Mucosa of descending colon (tissue), 3 donors: ENCODE data around the gene TOX3. TPM values are rescaled to one million over a fixed set of nuclear protein-coding genes. Genes with fewer than 3 reads are reported as not detected.

Source experiments
- ATAC-seq: fragments of 200-7000 bp; cut with Tn5 transposase; one replicate; pipeline ENCODE4 v1.9.1; 2020; ENCODE audit warnings: mild to moderate bottlenecking, moderate library complexity
- DNase-seq, 3 donors: peaks; one replicate each; pipeline ENCODE4 v3.0.0-alpha.2; 2020
- H3K36me3 ChIP-seq: fragments of 200-600 bp; one replicate; pipeline ENCODE4 v1.8.0; 2021; ENCODE audit warnings: low read depth, mild to moderate bottlenecking
- H3K4me1 ChIP-seq: fragments of 200-600 bp; one replicate; pipeline ENCODE4 v1.8.0; 2021; ENCODE audit warnings: low read depth, mild to moderate bottlenecking
- H3K4me3 ChIP-seq: fragments of 200-600 bp; one replicate; pipeline ENCODE4 v1.8.0; 2021; ENCODE audit warnings: mild to moderate bottlenecking
- H3K9me3 ChIP-seq: fragments of 200-600 bp; one replicate; pipeline ENCODE4 v1.8.0; 2021; ENCODE audit warnings: mild to moderate bottlenecking
- CTCF ChIP-seq: fragments of 200-600 bp; IDR thresholded peaks from one replicate; pipeline ENCODE4 v1.8.0; 2022; ENCODE audit warnings: antibody characterized with exemption, mild to moderate bottlenecking
- intact Hi-C, 2 donors: fragments of 100-400 bp; cut with DNase I in 1 of 2; cut with micrococcal nuclease in 1 of 2; formaldehyde crosslinking; loops; one replicate each; pipeline versions ENCODE4 v1.11.0 to v1.11.1; 2022; cut with DNase I, micrococcal nuclease
- total RNA-seq, 3 donors: library from RNA; stranded (reverse); fragmentation: NEBNext Ultra II Directional in 2 of 3; extraction: Animal tissue kit (Norgen Biotek cat#: 25700) in 2 of 3; gene quantifications; one replicate each; pipeline versions ENCODE4 v1.2.1 to v1.2.4, GENCODE V29; 2021 to 2023
- donor health status: DM: no; HTN: no; CAD: no; lungs with moderate emphysema.
- donor health status: DM: no; HTN: no; CAD: no.
- donor health status: DM: no; HTN: yes; CAD: no.

The TOX3 gene
- total RNA-seq, 3 donors from 2014 or later = 16.0 to 47.6 (median 42.3) TPM

DNA sequence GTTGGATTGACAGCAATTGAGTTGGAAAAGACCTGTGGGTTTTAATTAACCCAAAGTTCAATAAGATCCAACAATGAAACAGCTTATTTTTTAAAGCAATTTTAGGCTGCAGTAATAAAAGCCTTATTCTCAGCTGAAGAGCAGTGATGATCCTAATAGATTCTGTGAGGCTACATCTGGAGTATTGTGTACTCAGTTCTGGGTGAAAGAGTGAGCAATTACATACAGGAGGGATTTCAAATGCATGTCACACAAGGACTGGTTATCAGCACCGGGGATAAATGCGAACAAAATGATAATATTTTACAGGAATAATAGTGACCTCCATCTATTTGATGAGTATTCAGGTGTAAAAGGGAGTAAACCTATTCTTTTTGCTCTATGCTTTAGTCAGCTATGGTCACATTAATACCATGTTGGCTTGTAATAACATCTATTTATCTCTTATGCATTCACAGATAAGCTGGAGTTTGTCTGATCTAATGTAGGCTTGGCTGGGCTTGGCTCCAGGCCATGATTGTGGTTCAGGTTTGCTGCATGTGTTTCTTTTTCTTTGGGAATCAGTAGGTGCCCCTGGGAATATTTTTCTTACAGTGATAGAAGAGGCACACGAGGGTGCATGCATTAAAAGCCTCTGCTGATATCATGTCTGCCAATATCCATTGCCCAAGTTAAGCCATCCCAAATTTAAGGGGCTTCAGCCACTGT is 22.2 kb upstream of the TOX3 start:
- intact Hi-C loops = no loop called here
- no peak for TF ChIP-seq CTCF
- no peak for DNase-seq
- ATAC-seq = no peak
- H3K9me3 ChIP-seq = no peaks in the 10 kb centered on the region
- peaks cover 12% of the 10 kb centered on the region for H3K4me1 ChIP-seq
- no peak overlapping the region for H3K4me3 ChIP-seq
- H3K36me3 ChIP-seq = no peaks in the 10 kb centered on the region

DNA sequence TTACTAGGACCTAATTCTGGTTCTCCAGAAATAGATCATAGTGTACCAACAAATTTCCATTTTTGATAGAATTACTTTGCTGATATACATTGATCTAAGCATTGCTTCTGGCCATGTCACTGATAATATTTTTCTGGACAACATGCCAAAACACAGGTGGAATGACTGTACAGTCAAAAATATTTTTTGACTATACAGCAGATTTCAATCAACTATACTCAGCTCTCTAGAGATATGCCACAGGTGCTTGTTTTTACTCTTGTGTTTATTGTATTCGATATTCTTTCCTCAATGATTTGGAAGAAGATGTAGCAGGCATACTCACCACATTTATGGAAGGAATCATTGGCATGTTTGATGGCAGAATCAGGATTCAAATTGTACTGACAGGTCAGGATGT is 21.6 kb upstream of the TOX3 start:
- TF ChIP-seq CTCF = no peak
- Histone ChIP-seq H3K4me3 (no peak overlapping the region), H3K9me3 (no peaks in the 10 kb centered on the region), H3K4me1 (peaks cover 13% of the 10 kb centered on the region), H3K36me3 (no peaks in the 10 kb centered on the region)
- intact Hi-C loops = no loop called here
- DNase-seq (no peak), ATAC-seq (no peak)

DNA sequence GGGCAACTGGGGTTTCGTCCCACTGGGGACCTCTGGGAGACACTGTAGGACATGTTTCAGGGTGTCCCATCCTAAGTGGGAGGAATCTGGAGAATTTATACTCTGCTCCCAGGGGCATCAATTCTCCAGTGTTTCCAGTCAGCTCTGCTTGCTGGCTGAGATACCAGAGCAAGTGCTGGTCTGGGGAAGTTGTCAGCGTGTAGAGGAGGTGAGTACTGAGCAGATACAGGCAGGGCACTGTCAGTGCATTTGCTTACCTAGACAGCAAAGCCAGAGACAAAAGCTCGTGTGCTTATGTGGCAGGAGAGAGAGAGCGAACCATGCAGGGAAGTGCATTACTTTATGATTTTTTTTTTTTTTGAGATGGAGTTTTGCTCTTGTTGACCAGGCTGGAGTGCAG is 20.2 kb upstream of the TOX3 start:
- no peak for DNase-seq
- TF ChIP-seq CTCF = no peak

GRCh38 chr16:52563767-52564611 is 17.0 kb upstream of the TOX3 start:
- no peak for TF ChIP-seq CTCF
- Histone ChIP-seq H3K9me3 (no peaks in the 10 kb centered on the region), H3K36me3 (no peaks in the 10 kb centered on the region), H3K4me1 (peaks cover 44% of the 10 kb centered on the region), H3K4me3 (no peak overlapping the region)
- ATAC-seq (peak; percentile 40), DNase-seq (peak in 1 of 3 donors; percentile 52)
- intact Hi-C loops = loop anchor here in 1 of 2 donors (5.0 kb wide), 1 partner anchor 48 kb away; no protein-coding TSS in a partner anchor

More for the DNA sequence above, 20.2 kb upstream of the TOX3 start:
- Histone ChIP-seq H3K9me3 (no peaks in the 10 kb centered on the region), H3K36me3 (no peaks in the 10 kb centered on the region), H3K4me1 (peaks cover 21% of the 10 kb centered on the region), H3K4me3 (no peak overlapping the region)
- no peak for ATAC-seq
- intact Hi-C loops = no loop called here

GRCh38 chr16:52562770-52563169 is 15.8 kb upstream of the TOX3 start:
- no peak for ATAC-seq
- TF ChIP-seq CTCF = no peak
- intact Hi-C loops = loop anchor here in 1 of 2 donors (5.0 kb wide), 1 partner anchor 50 kb away; no protein-coding TSS in a partner anchor
- no peak for DNase-seq
- no peak overlapping the region for H3K4me3 ChIP-seq
- peaks cover 45% of the 10 kb centered on the region for H3K4me1 ChIP-seq
- no peaks in the 10 kb centered on the region for H3K36me3 ChIP-seq
- H3K9me3 ChIP-seq = no peaks in the 10 kb centered on the region
